Right ventricle myocardium superior (tissue), 1 donor: ENCODE measurements around the gene SERPINF2. TPM values are rescaled to one million over a fixed set of nuclear protein-coding genes. Genes with fewer than 3 reads are reported as not detected.

Experiments
- ATAC-seq: fragments of 200-7000 bp; cut with Tn5 transposase; one replicate; pipeline ENCODE4 v1.9.1; 2020; ENCODE audit warnings: mild to moderate bottlenecking; ENCODE audit not compliant: poor library complexity
- DNase-seq: peaks from one replicate; pipeline ENCODE4 v3.0.0-alpha.2; 2020
- intact Hi-C: fragments of 100-400 bp; cut with DNase I; formaldehyde crosslinking; loops from one replicate; pipeline ENCODE4 v1.11.2; 2022
- total RNA-seq: library from RNA; stranded (reverse); fragmentation: NEBNext Ultra II Directional; extraction: Animal tissue kit (Norgen Biotek cat#: 25700); gene quantifications from one replicate; pipeline ENCODE4 v1.2.1, GENCODE V29; 2021
- donor health status: DM: no; HTN: yes; CAD: no; lungs with severe emphysema.

The SERPINF2 gene
- total RNA-seq, 1 donor from 2014 or later = 0.32 TPM

GRCh38 chr17:1802429-1802828 is 59.8 kb downstream of the SERPINF2 start:
- DNase-seq (no peak), ATAC-seq (no peak)
- intact Hi-C loops = no loop called here

- DNase-seq = no peak
- intact Hi-C loops = no loop called here
- ATAC-seq = no peak
Observed at GRCh38 chr17:1803280-1803679, 60.6 kb downstream of the SERPINF2 start.

Other genes with a start within 250 kb of the SERPINF2 start
- gene INPP5K, start 226.3 kb upstream of the SERPINF2 start, total RNA-seq = 32.9 TPM
- 46.3 TPM for gene PITPNA, start 180.1 kb upstream of the SERPINF2 start, total RNA-seq
- gene SLC43A2, start 114.0 kb upstream of the SERPINF2 start, total RNA-seq = 4.2 TPM
- gene SCARF1, start 97.1 kb upstream of the SERPINF2 start, total RNA-seq = 11.2 TPM
- 74.6 TPM for gene RILP, start 93.0 kb upstream of the SERPINF2 start, total RNA-seq
- 125 TPM for gene PRPF8, start 58.0 kb upstream of the SERPINF2 start, total RNA-seq
- 2.0 TPM for gene TLCD2, start 32.5 kb upstream of the SERPINF2 start, total RNA-seq
- 8.5 TPM for gene WDR81, start 18.2 kb upstream of the SERPINF2 start, total RNA-seq
- gene SERPINF1, start 19.2 kb downstream of the SERPINF2 start, total RNA-seq = 131 TPM
- gene SMYD4, start 87.0 kb downstream of the SERPINF2 start, total RNA-seq = 8.6 TPM
- gene RPA1, start 87.1 kb downstream of the SERPINF2 start, total RNA-seq = 54.0 TPM